ENCODE measurements around the gene KCTD21.

DNA sequence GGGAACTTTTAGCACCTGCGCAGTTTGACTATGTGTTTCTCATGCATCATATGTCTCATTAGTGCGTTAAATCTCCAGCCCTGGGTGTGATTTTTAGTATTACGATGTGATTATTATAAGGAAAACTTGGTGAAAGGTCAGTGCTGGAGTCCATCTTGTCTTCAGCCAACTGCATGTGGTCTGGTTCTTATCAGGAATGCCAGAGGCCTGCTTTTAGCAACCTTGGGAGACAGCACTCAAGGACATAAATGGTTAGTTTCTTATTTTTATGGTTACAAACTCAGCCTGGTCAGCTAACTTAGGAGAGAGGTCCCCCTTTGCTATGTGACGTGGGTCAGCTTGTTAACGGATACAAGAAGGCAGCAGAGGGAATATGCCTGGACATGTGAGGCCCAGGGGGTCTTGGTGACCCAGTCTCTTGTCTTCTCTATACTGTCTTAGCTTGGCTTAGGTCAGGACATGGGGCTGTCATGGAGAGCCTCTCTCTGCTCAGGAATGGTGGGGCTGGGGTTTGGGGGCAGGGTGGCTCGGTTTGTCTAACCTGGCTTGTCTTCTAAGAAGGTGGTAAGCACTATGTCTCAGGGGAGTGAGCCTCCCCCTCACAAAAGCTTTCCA, 21.5 kb downstream of the KCTD21 start:
- TF ChIP-seq, protein P1, sequence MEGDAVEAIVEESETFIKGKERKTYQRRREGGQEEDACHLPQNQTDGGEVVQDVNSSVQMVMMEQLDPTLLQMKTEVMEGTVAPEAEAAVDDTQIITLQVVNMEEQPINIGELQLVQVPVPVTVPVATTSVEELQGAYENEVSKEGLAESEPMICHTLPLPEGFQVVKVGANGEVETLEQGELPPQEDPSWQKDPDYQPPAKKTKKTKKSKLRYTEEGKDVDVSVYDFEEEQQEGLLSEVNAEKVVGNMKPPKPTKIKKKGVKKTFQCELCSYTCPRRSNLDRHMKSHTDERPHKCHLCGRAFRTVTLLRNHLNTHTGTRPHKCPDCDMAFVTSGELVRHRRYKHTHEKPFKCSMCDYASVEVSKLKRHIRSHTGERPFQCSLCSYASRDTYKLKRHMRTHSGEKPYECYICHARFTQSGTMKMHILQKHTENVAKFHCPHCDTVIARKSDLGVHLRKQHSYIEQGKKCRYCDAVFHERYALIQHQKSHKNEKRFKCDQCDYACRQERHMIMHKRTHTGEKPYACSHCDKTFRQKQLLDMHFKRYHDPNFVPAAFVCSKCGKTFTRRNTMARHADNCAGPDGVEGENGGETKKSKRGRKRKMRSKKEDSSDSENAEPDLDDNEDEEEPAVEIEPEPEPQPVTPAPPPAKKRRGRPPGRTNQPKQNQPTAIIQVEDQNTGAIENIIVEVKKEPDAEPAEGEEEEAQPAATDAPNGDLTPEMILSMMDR (IDR thresholded peaks at IDR 0.05) = no peak
- no peak for TF ChIP-seq POLR2A (IDR thresholded peaks at IDR 0.05)
